Activated CD8-positive, alpha-beta memory T cell treated with anti-CD3 and anti-CD28 coated beads, Interleukin-2, amount 50 U/mL, for 1 hour (primary cell): ENCODE results near the gene METTL26.
"Not testable (repeated sequence)": the region's sequence is repeated elsewhere in the genome, so short reads cannot be mapped to it uniquely, and the experiment has no call there.

Source experiments
- DNase-seq: peaks from one replicate; pipeline ENCODE4 v3.0.0-alpha.2; 2020; ENCODE audit errors: extremely low read depth

Gene METTL26

DNA sequence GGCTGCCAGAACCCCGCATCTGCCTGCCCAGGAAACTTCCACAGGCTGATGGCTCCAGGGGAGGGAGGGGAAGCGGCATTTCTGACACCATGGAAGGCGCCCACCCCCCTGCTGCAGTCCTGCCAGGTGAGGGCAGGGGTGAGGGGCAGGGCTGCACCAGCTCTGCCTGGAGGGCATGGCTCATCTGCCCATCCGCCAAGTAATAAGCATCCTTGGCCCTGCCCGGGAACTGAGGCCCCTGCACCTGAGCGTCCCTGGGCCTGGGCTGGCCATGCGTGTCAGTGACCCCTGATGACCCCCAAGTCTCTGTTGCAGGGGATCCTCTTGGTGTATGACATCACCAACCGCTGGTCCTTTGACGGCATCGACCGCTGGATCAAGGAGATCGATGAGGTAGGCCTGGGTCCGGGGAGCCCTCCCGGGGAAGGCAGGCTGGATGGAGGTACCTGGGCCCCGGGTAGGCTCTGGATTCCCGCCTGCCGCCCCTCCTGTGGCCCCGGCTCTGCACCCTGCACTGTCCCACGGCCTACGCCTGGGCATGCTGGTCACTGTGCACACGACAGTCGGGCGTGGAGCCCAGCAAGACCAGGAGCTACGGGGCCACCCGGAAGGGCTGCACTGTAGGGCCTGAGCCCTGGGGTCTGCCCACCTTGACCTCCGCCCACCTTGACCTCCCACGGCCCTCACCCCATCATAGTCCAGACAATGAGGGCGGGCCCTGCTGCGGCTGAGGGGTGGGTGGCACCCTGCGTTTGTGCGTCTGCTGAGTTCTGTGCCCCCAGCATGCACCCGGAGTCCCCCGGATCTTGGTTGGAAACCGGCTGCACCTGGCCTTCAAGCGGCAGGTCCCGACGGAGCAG is 10.8 kb downstream of the METTL26 start:
- DNase-seq = no peak

DNA sequence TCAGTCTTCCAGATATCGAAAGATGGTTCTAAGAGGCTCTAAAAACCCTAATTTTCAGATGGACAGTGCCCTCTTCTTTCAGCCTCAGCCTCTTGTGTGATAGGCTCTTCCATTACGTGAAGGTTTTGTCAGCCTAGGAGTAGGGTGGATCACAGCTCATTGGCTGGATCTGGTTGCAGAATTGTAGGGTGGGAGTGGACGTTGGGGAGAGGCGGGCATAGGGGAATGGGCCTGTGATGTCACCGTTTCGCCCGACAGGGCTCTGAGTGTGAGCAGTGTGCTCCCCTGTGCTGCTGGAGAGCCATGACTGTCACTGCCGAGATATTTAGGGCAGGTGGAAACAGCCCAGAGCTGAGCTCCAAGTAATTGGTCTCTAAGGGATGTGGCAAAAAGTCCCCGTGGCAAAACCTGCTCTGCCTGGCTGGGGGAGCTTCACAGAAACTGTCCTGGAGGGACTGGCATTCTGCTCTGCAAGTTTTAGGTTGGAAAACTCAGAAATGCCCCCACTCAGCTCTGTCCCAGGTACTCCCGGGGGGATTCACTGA is 11.5 kb downstream of the METTL26 start:
- DNase-seq = no peak

GRCh38 chr16:622920-623280 is 13.2 kb downstream of the METTL26 start:
- DNase-seq = no peak

DNA sequence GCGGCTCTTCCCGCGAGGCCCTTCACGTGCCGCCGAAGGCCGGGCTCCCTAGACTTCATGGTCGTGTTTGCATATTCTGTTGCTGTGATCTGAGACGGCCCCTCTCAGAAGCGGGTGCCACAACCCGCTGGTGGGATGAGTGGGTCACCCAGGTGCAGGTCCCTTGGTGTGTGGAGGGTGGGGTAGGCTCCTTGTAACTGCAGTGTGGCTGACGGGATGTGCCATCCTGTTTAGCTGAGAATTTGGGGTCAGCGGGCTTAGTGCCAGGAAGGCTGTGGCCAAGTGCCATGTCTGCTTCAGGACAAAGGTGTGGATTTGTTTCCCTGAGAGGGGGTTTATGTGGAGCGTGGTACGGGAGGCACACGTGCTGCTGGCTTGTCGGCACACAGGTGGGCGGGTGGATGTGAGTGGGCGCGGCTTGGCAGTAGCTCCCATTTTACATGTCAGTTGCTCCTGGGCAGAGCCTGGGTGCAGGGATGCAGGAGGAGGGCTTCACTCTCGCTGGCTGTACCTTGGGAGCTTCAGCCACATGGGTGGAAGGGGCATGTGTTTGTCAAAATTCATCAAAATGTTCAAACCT is 14.5 kb downstream of the METTL26 start:
- DNase-seq = no peak

GRCh38 chr16:620700-621525 is 15.2 kb downstream of the METTL26 start:
- no peak for DNase-seq

DNA sequence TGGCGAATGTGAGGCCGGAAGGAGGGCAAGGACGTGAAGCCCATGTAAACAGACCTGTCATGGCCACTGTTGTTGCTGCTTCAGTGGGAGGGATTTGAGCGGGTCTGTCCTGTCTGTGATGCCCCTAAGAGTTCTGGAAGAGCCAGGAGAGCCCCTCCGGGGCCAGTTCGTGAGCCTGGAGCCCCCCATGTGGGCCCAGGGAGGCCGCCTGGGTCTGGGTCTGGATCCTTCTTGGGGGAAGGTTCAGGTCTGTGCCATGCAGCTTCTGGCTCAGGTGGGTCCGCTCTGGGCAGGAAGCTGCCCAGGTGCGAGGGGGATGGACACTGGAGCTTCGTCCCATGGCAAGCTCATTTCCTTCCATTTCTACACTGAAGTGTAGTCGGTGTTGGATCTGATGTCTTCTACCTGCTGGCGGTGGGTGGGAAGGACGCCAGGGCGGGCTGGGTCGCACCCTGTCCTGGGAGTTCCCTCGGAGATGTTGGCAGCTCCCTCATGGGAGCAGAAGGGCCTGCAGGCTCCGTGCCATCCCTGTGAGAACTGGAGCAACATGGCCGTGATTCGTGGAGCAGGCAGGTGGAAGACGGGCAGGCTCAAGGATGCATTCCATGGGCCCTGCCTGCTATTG is 16.5 kb downstream of the METTL26 start:
- DNase-seq = no peak

DNA sequence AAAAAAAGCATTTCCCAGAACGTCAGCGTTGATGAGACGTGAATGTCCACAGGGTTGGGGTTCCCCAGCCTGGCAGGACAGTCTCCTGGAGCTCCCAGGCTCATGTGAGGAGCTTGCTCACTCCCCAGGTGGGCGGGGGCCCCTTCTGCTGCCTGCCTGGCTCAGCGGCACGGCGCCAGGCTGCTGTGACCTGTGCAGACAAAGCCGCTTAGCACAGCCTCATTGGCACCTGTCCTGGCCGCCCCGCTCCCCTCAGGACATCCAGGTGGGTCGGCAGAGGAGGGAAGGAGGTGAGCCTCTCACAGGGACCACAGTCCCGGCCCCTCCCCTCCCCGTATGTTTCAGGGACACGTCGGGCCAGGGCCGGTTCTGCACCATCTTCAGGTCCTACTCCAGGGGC is 18.2 kb downstream of the METTL26 start:
- DNase-seq = no peak

DNA sequence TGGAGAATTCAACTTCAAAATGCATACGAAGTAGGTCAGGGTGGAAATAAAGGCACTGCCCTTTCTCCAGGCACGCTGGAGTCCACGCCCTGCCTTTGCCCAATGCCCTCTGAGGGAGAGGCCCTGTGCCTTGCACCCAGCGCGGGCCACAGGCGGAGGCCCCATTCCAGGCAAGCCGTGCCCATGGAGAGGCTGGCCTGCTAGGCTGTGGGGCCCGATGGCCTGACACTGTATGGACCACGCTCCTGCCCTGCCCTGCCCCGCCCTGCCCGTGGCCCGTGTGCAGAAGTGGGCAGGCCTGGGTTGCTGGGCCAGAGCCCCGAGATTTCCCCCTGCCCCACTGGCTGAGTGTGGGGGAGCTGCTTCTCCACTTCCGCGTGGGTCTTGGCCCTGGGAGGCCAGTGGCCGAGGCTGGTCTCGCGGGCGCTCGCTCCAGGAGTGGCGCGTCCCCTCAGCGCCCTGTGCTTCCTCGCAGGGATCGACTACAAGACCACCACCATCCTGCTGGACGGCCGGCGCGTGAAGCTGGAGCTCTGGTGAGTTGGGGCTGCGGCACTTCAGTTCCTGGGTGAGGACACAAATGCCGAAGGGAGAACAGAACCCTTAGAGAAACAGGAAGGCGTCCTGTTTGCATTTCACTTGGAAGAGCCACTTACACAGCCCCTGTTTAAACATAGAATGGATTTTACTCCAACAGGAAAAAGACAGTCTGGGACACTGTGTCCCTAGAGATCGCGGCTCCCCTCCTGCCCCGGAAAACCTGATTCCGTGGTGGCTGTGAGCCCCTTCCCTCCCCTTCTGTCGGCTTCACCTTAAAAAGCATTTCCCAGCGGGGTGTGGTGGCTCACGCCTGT is 19.1 kb downstream of the METTL26 start:
- DNase-seq = no peak

- no peak for DNase-seq
Measured at GRCh38 chr16:615122-615521, 21.0 kb downstream of the METTL26 start.

DNA sequence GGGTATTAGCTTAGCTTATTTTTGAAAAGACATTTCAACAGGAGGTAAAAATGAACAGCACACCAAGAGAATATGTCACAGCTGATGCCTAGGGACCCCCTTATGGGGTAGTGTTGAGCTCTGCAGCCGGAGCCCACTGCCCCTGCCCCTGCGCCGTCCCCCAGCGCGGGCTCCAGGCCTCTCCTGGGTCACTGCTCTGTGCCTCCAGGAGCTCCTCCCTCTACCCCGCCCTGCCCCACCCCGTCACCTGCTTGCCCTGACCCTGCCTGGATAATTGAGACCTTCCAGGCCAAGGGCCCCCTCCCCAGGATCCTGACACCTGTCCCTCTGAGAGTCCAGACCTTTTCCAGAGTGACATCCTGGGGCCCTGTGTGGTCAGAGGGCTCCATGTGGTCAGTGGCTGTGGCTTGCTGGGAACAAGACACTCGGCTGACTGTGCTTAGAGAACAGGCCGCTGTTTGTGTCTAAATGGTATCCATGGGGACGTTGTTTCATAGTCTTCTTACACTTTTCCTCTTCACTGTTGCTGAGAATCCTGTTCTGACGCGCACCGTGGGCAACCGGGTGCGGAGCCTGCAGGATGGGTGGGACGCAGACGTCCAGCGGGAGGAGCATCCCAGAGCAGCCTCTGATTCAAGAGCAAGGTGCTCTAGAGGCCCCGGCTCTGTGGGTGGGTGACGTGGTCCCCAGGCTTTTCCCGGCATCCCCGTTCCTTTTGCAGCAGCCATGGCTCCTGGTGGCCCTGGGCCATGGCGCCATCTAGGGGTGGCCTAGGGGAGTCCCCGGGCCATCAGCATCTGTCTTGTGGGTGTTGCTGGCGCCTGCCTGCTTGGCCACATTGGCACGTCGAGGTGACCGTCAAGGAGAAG is 25.4 kb downstream of the METTL26 start:
- DNase-seq = no peak

DNA sequence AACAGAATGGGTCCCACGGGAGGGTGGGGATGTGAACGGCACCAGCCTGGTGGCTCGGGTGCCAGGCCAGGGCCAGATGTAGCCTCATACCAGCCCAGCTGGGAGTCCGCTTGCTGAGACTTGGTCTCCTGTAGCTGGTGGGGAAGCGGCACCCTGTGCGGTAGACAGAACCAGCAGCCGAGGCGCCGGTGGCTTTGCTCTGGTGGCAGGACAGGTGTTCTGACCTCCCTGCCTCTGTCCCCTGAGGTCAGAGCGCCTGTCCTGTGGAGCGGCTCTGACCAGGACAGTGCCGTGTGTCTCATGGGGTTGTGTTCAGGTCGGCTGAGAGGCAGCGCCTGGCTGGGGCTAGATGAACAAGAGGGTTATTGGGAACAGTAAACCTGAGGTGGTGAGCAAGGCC is 26.1 kb downstream of the METTL26 start:
- no peak for DNase-seq

GRCh38 chr16:609316-609715 is 26.8 kb downstream of the METTL26 start:
- DNase-seq = no peak

DNA sequence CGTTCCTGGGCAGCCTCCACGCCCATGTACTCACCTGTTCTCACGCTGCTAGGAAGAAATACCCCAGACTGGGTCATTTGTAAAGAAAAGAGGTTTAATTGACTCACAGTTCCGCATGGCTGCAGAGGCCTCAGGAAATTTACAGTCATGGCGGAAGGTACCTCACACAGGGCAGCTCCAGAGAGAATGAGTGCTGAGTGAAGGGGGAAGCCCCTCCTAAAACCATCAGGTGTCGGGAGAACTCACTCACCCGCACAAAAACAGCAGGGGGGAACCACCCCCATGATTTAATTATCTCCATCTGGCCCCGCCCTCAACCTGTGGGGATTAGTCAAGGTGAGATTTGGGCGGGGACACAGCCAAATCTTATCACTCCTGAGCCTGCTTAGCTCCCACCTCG is 28.1 kb downstream of the METTL26 start:
- no peak for DNase-seq

DNA sequence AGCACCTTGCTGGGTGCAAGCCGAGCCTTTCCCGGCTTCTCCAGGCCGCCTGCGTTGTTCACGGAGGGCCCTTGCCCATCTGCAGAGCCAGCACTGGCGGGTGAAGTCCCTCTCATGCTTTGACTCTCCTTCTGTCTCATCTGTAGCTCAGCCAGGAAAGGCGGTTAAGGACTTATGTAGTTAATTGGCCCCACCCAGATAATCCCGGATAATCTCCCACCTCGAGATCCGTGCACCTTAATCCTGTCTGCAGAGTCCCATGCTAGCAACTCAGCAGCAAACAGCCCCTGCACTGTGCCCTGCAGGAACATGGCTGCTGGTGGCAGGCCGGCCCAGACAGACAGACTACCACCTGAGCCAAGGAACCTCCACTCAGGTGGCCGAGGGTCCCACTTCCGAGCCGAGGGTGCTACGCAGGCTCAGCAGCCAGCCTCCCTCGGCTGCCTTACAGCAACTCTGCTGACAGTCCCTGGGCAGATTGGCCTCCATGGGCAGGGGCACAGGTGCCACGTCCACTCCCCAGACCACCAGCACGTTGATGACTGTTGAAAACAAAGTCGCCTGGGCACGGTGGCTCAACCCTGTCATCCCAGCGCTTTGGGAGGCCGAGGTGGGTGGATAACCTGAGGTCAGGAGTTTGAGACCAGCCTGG is 29.3 kb downstream of the METTL26 start:
- DNase-seq = no peak

DNA sequence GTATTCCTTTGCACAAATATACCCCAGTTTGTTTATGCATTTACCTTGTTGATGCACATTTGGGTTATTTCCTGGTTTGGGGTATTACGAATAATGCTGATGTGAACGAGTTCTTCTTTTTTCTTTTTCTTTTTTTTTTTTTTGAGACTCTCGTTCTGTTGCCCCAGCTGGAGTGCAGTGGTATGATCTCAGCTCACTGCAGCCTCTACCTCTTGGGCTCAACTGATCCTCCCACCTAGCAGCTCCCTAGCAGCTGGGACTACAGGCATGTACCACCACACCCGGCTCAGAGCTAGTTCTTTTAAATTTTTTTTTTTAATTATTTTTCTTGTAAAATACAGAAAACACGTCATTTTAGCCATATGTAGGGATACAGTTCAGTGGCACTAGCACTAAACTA is 32.2 kb downstream of the METTL26 start:
- DNase-seq = no peak

DNA sequence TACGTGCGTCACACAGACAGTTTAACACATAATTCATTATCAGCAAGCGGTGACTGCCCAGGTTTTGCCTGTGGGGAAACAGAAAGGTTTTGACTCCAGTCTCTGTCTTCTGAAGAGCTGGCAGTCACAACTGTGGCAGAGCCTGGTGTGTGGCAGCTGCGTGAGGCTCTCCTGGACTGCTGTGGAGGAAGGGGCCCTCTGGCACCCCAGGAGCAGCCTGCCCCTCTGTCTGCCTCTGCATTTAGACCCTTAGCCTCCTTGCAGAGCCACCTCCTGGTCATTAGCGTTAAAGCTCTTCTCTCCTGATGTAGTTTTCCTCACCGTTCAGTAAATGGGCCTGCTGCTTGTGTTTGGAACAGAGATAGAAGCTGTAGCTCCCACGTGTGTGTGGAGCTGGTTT is 35.3 kb downstream of the METTL26 start:
- no peak for DNase-seq

- DNase-seq = no peak
Measured at GRCh38 chr16:598823-599739, 37.0 kb downstream of the METTL26 start.

DNA sequence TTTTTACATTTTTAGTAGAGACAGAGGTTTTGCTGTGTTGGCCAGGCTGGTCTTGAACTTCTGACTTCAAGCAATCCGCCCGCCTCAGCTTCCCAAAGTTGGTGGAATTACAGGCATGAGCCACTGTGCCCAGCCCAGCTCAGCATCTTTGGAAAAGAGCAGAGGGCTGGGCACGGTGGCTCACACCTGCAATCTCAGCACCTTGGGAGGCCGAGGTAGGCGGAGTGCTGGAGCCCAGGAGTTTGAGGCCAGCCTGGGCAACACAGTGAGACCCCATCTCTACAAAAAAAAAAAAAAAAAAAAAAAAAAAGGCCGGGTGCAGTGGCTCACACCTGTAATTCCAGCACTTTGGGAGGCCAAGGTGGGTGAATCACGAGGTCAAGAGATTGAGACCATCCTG is 38.5 kb downstream of the METTL26 start:
- DNase-seq = not testable (repeated sequence)

DNA sequence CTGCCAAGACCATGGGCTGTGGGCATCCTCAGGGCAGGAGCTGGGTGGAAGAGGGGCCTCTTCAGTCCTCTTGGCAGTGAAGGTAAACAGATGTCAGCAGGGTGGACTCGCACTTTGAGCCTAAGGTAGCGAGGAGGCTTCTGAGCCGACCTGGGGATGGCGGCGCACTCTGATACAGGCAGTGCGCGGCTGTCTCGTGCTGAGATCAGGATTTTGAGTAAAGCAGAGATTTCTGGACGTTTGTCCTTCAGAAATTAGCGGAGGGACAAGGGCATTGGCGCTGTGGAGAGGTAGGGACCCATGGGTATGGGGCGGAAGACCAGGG is 39.4 kb downstream of the METTL26 start:
- DNase-seq = no peak
